ENCODE data around the gene MAN1C1. TPM values are rescaled to one million over a fixed set of nuclear protein-coding genes. Genes with fewer than 3 reads are reported as not detected.

MAN1C1 gene
- total and polyA plus RNA-seq, 2 donors (not counting 3 experiments of a cell fraction or from before 2014, with no cell fraction given): 1.5 to 4.0 TPM

DNA sequence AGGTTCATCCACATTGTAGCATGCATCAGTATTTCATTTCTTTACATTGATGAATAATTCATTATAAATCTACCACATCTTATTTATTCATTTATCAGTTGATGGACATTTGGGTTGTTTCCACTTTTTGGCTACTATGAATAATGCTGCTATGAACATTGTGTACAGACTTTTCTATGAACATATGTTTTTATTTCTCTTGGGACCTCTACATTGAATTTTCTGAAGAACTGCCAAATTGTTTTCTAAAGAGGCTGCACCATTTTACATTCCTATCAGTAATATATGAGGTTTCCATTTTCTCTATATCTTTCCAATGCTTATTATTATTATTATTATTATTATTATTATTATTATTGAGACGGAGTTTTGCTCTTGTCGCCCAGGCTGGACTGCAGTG is 102.1 kb downstream of the MAN1C1 start:
- Histone ChIP-seq H3K9ac (replicated peaks; ENCODE audit: extremely low read depth, insufficient read depth, low read length) (no peak overlapping the region), H2AFZ (ENCODE audit: low read depth, low read length) (no peak overlapping the region), H4K20me1 (replicated peaks; ENCODE audit: control insufficient read depth, extremely low read depth, insufficient read depth, low read length) (no peaks in the 10 kb centered on the region), H3K9me1 (replicated peaks; ENCODE audit: control insufficient read depth, extremely low read depth, insufficient read depth, low read length) (no peaks in the 10 kb centered on the region), H3K4me1 (ENCODE audit: control insufficient read depth, extremely low read depth, insufficient read depth, low read length) (no peaks in the 10 kb centered on the region), H3K79me2 (ENCODE audit: control insufficient read depth, insufficient read depth, low read length) (no peaks in the 10 kb centered on the region), H3K36me3 (ENCODE audit: control insufficient read depth in 2 of 2, extremely low read depth in 1 of 2, insufficient read depth in 2 of 2, low read length in 2 of 2) (no peaks in the 10 kb centered on the region), H3K4me3 (replicated peaks in 1 of 3; ENCODE audit: insufficient read depth in 1 of 3, low read depth in 1 of 3, low read length in 3 of 3) (no peak overlapping the region), H3K9me3 (replicated peaks; ENCODE audit: control insufficient read depth, insufficient read depth, low read length) (no peaks in the 10 kb centered on the region), H3K27ac (ENCODE audit: insufficient read depth, low read depth, low read length) (no peak overlapping the region), H3K27me3 (ENCODE audit: control insufficient read depth in 2 of 2, insufficient read depth in 2 of 2, low read length in 2 of 2) (peaks cover 3 to 9% of the 10 kb centered on the region in 2 experiments), H3K4me2 (ENCODE audit: insufficient read depth, low read length) (no peak overlapping the region)
- no peak for FAIRE-seq
- BruUV-seq (replicated peaks): no TSS peak
- ChIA-PET CTCF (no interaction called here), POLR2A (no interaction called here)
- no peak for TF ChIP-seq POLR2AphosphoS5 (IDR thresholded peaks at IDR 0.05; ENCODE audit: insufficient read depth, low read depth, low read length)
- no peak for TF ChIP-seq POLR2A (IDR thresholded peaks at IDR 0.05; ENCODE audit: low read depth, low read length)
- no peak for TF ChIP-seq EZH2 (IDR thresholded peaks at IDR 0.05; ENCODE audit: borderline replicate concordance, low read depth, low read length, severe bottlenecking)
- no peak for TF ChIP-seq GATA2 (IDR thresholded peaks at IDR 0.05; ENCODE audit: insufficient read depth, insufficient read length, low read depth, low read length)
- dilution Hi-C loops (cut with MboI; ENCODE audit: extremely low pct_ligation_motif_present, low sequenced_read_pairs): no loop called here
- intact Hi-C loops (cut with micrococcal nuclease): no loop called here
- DNase-seq (ENCODE audit: low read depth, low spot score): no peak

GRCh38 chr1:25720624-25721023 is 104.0 kb downstream of the MAN1C1 start:
- dilution Hi-C loops (cut with MboI; ENCODE audit: extremely low pct_ligation_motif_present, low sequenced_read_pairs): no loop called here
- DNase-seq (ENCODE audit: low read depth, low spot score): no peak
- CTCF ChIA-PET: no interaction called here
- Histone ChIP-seq H3K4me1 (ENCODE audit: control insufficient read depth, extremely low read depth, insufficient read depth, low read length) (no peaks in the 10 kb centered on the region), H2AFZ (ENCODE audit: low read depth, low read length) (no peak overlapping the region), H3K9ac (replicated peaks; ENCODE audit: extremely low read depth, insufficient read depth, low read length) (no peak overlapping the region), H3K79me2 (ENCODE audit: control insufficient read depth, insufficient read depth, low read length) (no peaks in the 10 kb centered on the region), H3K4me2 (ENCODE audit: insufficient read depth, low read length) (no peak overlapping the region), H3K36me3 (ENCODE audit: control insufficient read depth in 2 of 2, extremely low read depth in 1 of 2, insufficient read depth in 2 of 2, low read length in 2 of 2) (no peaks in the 10 kb centered on the region), H3K9me3 (replicated peaks; ENCODE audit: control insufficient read depth, insufficient read depth, low read length) (no peaks in the 10 kb centered on the region), H4K20me1 (replicated peaks; ENCODE audit: control insufficient read depth, extremely low read depth, insufficient read depth, low read length) (no peaks in the 10 kb centered on the region), H3K27ac (ENCODE audit: insufficient read depth, low read depth, low read length) (no peak overlapping the region), H3K9me1 (replicated peaks; ENCODE audit: control insufficient read depth, extremely low read depth, insufficient read depth, low read length) (no peaks in the 10 kb centered on the region), H3K27me3 (ENCODE audit: control insufficient read depth in 2 of 2, insufficient read depth in 2 of 2, low read length in 2 of 2) (peaks cover 3 to 11% of the 10 kb centered on the region in 2 experiments), H3K4me3 (replicated peaks in 1 of 3; ENCODE audit: insufficient read depth in 1 of 3, low read depth in 1 of 3, low read length in 3 of 3) (no peak overlapping the region)
- intact Hi-C loops (cut with micrococcal nuclease): no loop called here
- BruUV-seq (replicated peaks): no TSS peak
- TF ChIP-seq FOS (IDR thresholded peaks at IDR 0.05; ENCODE audit: borderline replicate concordance, insufficient read depth, low read length) (no peak), MYC (IDR thresholded peaks at IDR 0.05; ENCODE audit: low read depth, low read length) (no peak), POLR2A (IDR thresholded peaks at IDR 0.05; ENCODE audit: low read depth, low read length) (no peak), GATA2 (IDR thresholded peaks at IDR 0.05; ENCODE audit: insufficient read depth, insufficient read length, low read depth, low read length) (no peak), JUN (IDR thresholded peaks at IDR 0.05; ENCODE audit: borderline replicate concordance, insufficient read depth, insufficient read length, low read depth) (no peak), EZH2 (IDR thresholded peaks at IDR 0.05; ENCODE audit: borderline replicate concordance, low read depth, low read length, severe bottlenecking) (no peak), POLR2AphosphoS5 (IDR thresholded peaks at IDR 0.05; ENCODE audit: insufficient read depth, low read depth, low read length) (no peak)
- TF ChIP-seq, protein P1, sequence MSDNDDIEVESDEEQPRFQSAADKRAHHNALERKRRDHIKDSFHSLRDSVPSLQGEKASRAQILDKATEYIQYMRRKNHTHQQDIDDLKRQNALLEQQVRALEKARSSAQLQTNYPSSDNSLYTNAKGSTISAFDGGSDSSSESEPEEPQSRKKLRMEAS (IDR thresholded peaks at IDR 0.05; ENCODE audit: insufficient read depth, insufficient read length): no peak
- TF ChIP-seq, protein P2, sequence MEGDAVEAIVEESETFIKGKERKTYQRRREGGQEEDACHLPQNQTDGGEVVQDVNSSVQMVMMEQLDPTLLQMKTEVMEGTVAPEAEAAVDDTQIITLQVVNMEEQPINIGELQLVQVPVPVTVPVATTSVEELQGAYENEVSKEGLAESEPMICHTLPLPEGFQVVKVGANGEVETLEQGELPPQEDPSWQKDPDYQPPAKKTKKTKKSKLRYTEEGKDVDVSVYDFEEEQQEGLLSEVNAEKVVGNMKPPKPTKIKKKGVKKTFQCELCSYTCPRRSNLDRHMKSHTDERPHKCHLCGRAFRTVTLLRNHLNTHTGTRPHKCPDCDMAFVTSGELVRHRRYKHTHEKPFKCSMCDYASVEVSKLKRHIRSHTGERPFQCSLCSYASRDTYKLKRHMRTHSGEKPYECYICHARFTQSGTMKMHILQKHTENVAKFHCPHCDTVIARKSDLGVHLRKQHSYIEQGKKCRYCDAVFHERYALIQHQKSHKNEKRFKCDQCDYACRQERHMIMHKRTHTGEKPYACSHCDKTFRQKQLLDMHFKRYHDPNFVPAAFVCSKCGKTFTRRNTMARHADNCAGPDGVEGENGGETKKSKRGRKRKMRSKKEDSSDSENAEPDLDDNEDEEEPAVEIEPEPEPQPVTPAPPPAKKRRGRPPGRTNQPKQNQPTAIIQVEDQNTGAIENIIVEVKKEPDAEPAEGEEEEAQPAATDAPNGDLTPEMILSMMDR (IDR thresholded peaks at IDR 0.05; ENCODE audit: extremely low read depth in 1 of 2, insufficient read depth in 1 of 2, low read depth in 1 of 2, low read length in 2 of 2): no peak
- POLR2A ChIA-PET: no interaction called here
- FAIRE-seq: no peak

Measured in endothelial cell of umbilical vein (primary cell).